ENCODE data around the gene ZNF439. TPM values are rescaled to one million over a fixed set of nuclear protein-coding genes. Genes with fewer than 3 reads are reported as not detected.
A peak's percentile ranks its signal among the peaks of the same experiment; 100 is the strongest.
"Not testable (repeated sequence)": the region's sequence is repeated elsewhere in the genome, so short reads cannot be mapped to it uniquely, and the experiment has no call there.

Gene ZNF439
- total and polyA plus RNA-seq, 8 donors: 7.6 to 20.8 (median 19.2) TPM

- Histone ChIP-seq H3K4me1 (no peaks in the 10 kb centered on the region), H3K9me3 (peaks cover 6 to 62% of the 10 kb centered on the region in 2 donors), H3K27ac (no peak overlapping the region), H3K27me3 (no peaks in the 10 kb centered on the region), H3K4me3 (no peak overlapping the region), H3K36me3 (peaks cover 8 to 62% of the 10 kb centered on the region in 2 donors)
- ATAC-seq (no peak), DNase-seq (no peak)
- intact Hi-C loops (cut with DNase I): no loop called here
- no peak for TF ChIP-seq CTCF (IDR thresholded peaks at IDR 0.05)
Measured at GRCh38 chr19:11833541-11833940, 15.0 kb upstream of the ZNF439 start.

- H3K27me3 ChIP-seq; ATAC-seq; H3K4me1 ChIP-seq; DNase-seq; H3K4me3 ChIP-seq; intact Hi-C loops (cut with DNase I); H3K27ac ChIP-seq: not testable (repeated sequence)
- peaks cover 8 to 44% of the 10 kb centered on the region in 2 donors for H3K36me3 ChIP-seq
- peaks cover 6 to 54% of the 10 kb centered on the region in 2 donors for H3K9me3 ChIP-seq
Measured at GRCh38 chr19:11835626-11836066, 12.9 kb upstream of the ZNF439 start.

- Histone ChIP-seq H3K4me1 (peaks cover 0 to 5% of the 10 kb centered on the region in 2 donors), H3K27me3 (no peaks in the 10 kb centered on the region), H3K9me3 (peaks cover 0 to 4% of the 10 kb centered on the region in 2 donors), H3K36me3 (no peaks in the 10 kb centered on the region), H3K4me3 (no peak overlapping the region), H3K27ac (no peak overlapping the region)
- intact Hi-C loops (cut with DNase I): no loop called here
- no peak for TF ChIP-seq CTCF (IDR thresholded peaks at IDR 0.05)
- no peak for DNase-seq
- no peak for ATAC-seq
Measured at GRCh38 chr19:11843722-11844121, 4.8 kb upstream of the ZNF439 start.

GRCh38 chr19:11847615-11848014 is 911 bp upstream of the ZNF439 start:
- H3K27ac ChIP-seq; DNase-seq; ATAC-seq; H3K27me3 ChIP-seq; H3K9me3 ChIP-seq; H3K4me3 ChIP-seq; H3K36me3 ChIP-seq; intact Hi-C loops (cut with DNase I): not testable (repeated sequence)
- peaks cover 0 to 20% of the 10 kb centered on the region in 2 donors for H3K4me1 ChIP-seq

GRCh38 chr19:11848200-11848593 is 329 bp upstream of the ZNF439 start:
- TF ChIP-seq CTCF (IDR thresholded peaks at IDR 0.05): no peak
- peak overlapping the region; percentile 59 to 71 for H3K4me3 ChIP-seq
- intact Hi-C loops (cut with DNase I): no loop called here
- peaks cover 0 to 20% of the 10 kb centered on the region in 2 donors for H3K4me1 ChIP-seq
- H3K27me3 ChIP-seq: no peaks in the 10 kb centered on the region
- H3K27ac ChIP-seq: peak overlapping the region; percentile 53 to 65
- no peaks in the 10 kb centered on the region for H3K36me3 ChIP-seq
- DNase-seq: no peak
- H3K9me3 ChIP-seq: peaks cover 0 to 8% of the 10 kb centered on the region in 2 donors
- ATAC-seq: no peak

- DNase-seq; H3K27me3 ChIP-seq; intact Hi-C loops (cut with DNase I): not testable (repeated sequence)
Measured at GRCh38 chr19:11850289-11850688, 1.8 kb downstream of the ZNF439 start.

GRCh38 chr19:11853358-11853757 is 4.8 kb downstream of the ZNF439 start:
- no peak for ATAC-seq
- Histone ChIP-seq H3K4me1 (peaks cover 0 to 17% of the 10 kb centered on the region in 2 donors), H3K4me3 (no peak overlapping the region), H3K9me3 (peaks cover 0 to 25% of the 10 kb centered on the region in 2 donors), H3K36me3 (no peaks in the 10 kb centered on the region), H3K27ac (no peak overlapping the region), H3K27me3 (no peaks in the 10 kb centered on the region)
- DNase-seq: no peak
- intact Hi-C loops (cut with DNase I): no loop called here
- no peak for TF ChIP-seq CTCF (IDR thresholded peaks at IDR 0.05)

More at GRCh38 chr19:11850289-11850688, 1.8 kb downstream of the ZNF439 start:
- not testable (repeated sequence) for H3K36me3 ChIP-seq, H3K27ac ChIP-seq, H3K4me3 ChIP-seq, ATAC-seq
- H3K4me1 ChIP-seq: peaks cover 0 to 20% of the 10 kb centered on the region in 2 donors
- H3K9me3 ChIP-seq: peaks cover 0 to 18% of the 10 kb centered on the region in 2 donors

Data from left lung (tissue), 10 donors.